GM04503 (cell line): ENCODE measurements around the gene TVP23B.
"Not testable (repeated sequence)": the region's sequence is repeated elsewhere in the genome, so short reads cannot be mapped to it uniquely, and the experiment has no call there.

Experiments used
- DNase-seq: peaks from one replicate; pipeline ENCODE4 v3.0.0-alpha.2; 2012; ENCODE audit warnings: low read depth

TVP23B gene

DNA sequence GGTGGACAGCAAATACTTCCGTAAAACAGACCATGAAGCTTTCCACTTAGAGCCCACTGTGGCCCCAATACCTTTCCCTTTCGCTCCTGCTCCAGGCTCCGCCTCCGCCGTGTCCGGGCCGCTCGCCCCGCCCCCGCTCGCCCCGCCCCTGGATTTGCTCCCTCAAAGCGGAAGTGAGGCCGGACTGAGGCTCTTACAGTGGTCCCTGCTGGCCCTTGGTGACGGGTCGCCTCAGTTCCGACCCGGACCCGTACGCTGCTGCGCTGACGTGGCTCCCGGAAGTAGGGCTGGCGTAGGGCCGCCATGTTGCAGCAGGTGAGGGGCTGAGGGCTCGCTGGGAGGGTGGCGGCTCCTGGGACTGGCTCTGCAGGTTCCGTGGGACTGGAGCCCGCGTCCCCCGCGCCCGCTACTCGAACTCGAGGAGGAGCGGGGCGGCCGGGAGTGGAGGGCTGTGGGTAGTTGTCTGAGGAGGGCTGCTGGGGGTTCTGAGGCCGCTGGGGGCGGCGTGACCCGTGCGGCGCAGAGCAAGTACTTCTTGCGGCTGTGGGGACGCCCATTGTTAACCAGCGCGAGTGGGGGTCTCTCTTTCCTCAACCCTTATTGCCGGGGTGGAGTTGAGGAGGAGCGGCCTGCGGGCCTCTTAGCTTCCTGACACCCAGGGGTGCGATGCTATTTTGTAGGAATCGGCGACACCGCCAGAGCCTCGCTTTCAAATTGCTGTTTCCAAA is at the start of gene TVP23B:
TSS of gene TVP23B (plus strand) at position 193 of the 728 bp plus-strand sequence. CDS start at position 304, 111 bp downstream.
- DNase-seq = peak; percentile 50

DNA sequence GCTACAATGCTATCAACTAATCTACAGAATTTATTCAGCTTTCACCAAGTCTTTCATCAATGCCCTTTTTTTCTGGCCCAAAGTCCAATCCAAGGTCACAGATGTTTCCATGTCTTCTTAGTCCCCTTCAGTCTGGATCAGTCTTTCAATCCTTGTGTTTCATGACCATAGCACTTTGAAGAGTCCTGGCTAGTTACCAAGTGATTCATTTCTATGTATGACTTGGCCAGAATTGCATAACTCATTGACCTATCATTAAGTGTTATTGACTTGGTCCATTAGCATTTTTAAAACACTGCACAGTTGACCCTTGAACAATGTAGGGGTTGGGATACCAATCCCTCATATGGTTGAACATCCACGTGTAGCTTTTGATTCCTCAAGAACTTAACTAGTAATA is 48.5 kb upstream of the TVP23B start:
- not testable (repeated sequence) for DNase-seq

DNA sequence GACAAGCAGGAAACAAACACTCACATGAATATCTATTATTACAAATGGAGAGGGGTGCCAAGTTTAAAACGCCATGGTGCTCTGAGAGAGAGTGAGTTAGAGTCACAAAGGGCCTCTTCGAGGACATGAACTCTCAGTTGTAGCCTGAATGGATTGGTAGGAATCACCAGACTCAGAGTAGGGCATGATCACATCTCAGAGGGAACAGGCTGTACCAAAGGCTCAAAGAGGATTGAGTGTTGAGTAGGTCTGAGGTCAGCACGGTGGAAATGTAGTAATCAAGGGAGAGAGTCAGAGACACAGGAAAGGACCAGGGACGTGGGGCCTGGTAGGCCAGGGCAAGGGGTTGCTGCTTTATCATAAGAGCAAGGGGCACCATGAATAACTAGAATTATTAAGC is 47.6 kb upstream of the TVP23B start:
- DNase-seq = not testable (repeated sequence)

DNA sequence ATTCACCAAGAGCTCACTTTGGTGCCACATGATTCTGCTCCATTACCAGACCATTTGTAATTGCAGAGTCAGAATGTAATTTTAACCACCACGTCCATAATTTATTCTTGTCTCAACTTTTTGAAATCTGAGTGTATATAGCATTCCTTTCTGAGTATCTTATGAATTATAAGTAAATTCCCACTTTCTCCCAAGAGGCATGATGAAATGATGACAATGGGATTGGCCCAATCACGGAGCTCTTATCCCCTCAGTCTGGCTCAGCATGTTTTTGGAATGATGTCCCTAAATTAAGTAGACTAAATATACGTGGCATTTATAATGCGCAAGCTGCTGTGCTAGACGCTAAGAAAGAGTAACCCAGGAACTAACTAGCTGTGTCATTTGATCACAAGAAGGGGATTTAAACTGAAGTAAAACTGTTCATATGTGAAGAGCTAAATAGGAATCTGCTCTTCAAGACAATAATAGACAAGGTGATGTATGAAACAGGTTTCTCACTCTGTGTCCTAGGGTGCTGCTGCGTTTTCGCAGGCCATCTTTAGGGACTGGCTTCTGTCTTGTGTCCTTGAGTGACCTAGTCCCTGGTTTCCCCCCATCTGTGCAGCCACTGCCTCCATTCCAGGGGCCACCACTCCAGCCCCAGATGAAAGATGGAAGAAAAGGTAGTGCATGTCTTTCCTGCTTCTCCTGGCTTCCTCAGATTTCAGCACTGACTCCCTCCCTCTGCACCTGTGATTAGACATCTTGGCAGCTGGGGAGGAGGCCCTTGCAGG is 41.2 kb upstream of the TVP23B start:
- DNase-seq = not testable (repeated sequence)

DNA sequence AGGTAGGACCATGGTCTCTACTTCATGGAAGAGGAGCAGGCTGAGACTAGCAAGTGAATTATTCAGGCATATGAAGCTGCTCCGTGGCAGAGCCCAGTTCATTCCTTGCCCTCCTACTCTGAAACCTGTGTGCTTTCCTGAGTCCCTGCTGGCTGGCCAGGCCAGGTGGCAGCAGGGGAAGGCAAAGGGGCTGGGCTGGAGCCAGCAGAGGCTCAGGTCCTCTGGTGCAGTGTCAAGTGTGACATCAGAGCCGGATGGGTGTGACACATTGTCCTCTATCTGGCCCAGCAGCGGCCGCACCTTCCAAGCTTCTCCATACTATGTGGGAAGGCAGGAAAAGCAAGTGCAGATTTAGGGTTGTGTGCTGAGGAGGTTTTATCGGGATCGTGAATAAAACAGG is 39.8 kb upstream of the TVP23B start:
- DNase-seq = not testable (repeated sequence)

DNA sequence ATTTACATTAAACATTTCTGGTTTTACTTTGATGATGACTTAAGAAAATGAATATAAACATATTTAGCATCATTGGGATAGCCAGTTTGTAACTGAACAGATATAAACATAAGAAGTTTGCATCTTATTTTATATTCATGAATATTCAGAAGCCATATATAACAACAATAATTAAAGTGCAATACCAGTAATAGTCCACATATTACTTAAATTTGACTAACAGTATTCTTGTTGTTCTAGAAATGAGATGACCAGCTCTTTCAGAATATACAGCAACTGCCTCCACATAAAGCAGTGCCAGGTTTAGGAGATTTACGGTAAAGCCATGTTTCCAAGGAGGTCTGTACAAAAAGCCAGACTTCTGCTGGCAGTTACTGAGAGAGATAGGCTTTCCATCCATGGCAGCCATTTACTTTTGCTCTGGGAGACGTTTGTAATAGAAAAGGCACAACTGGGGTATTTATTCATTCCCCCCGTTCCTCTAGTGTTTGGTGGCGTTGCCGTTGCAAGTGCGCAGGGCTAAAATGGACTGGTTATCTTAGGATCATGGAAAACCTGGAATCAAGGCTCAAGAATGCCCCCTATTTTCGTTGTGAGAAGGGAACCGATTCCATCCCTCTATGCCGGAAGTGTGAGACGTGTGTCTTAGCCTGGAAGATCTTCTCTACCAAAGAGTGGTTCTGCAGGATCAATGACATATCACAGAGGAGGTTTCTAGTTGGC is 37.1 kb upstream of the TVP23B start, which contains the start of gene FBXW10:
TSS of gene FBXW10 (plus strand) at position 356 of the 723 bp plus-strand sequence. CDS start at position 547, 191 bp downstream.
- DNase-seq = not testable (repeated sequence)

DNA sequence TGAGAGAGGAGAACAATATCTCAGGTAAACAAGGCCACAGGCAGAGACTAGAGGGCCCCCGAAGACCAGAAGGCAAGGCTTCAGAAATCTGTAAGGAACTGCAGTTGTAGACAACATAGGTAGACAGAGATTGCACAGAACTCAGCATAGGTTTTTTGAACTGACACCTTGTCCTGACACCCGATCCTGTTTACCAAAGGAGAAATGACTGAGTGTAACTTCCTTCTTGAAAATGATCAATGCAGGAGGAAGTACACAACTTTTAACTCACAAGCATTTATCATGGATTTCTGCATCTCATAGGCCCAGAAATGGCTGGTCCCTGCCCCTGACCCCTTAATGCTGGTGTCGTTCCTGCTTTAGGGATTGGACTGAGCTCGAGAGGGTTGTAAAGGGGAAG is 36.3 kb upstream of the TVP23B start:
- not testable (repeated sequence) for DNase-seq

DNA sequence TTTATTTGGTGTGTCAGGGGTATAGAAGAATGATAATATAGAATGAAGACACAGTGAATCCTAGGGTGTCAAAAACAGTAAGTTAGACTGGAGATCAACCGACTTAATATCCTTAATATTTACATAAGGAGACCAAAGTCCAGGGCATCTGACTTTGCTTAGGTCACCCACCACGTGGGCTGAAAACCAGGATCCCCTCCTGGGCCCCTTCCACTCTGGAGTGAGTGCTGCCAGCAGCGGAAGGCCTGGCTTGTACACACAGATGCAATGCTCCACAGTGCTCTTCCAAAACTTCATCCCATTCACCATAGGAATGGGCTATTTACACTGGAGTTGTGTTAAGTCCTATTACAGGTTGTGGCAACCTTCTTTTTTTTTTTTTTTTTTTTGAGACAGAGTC is 34.4 kb upstream of the TVP23B start:
- DNase-seq = not testable (repeated sequence)

DNA sequence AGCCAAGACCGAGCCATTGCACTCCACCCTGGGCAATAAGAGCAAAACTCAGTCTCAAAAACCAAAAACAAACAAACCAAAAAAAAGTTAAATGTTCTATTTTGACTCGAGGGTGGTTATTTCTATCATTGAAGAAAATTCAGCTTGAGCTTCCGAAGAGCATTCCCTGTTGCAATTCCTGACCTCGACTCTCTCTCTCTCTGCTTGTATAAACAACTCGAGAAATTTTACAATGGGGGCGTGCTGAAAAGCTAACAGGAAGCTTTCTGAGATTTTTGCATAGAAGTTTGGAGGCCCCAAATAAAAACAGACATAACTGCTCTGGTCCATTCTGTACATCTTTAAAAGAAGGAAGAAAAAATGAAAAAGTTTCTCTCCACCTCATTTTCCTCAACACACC is 33.5 kb upstream of the TVP23B start:
- not testable (repeated sequence) for DNase-seq

DNA sequence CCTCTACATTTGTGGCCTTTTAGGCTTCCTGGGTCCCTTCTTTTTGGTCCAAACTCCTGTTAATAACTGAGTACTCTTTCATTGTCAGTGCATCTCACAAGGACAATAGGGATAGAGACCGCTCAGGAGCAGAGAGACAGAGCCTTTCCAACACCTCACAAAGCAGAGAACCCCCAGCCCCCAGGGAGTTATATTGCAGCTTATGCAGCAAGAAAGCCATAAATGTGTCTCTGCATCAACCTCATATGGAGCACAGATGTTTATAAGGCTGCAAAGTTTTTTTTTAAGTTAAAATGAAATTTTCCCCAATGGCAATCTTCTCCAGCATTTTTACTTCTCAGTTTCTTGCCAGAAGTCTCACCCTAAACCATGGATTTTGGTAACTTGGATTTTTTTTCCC is 30.7 kb upstream of the TVP23B start:
- not testable (repeated sequence) for DNase-seq

DNA sequence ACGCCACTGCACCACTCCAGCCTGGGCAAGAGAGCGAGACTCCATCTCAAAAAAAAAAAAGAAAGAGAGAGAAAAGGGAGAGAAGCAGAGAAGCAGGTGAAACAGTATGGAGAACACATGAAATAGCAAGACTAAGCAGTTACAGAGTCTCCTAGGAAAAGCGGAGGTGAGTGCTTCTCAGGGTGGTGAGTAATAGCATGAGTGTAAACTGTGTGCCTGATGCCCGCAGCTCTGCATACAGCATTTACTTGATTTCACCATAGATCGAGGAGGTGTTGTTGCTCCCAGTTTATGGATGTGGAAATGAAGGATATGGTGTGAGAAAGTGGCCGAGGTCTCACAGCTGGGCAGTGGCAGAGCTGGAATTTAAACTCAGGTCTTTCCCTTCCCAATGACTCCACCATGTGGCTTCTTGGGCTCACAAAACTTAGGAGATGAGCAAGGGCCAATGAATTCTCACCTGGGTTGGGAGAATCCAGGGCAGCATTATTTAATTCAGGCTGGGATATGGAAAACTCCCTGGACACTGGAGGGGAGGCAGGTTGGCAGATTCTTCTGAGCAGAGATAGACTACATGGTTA is 27.1 kb upstream of the TVP23B start:
- DNase-seq = not testable (repeated sequence)

DNA sequence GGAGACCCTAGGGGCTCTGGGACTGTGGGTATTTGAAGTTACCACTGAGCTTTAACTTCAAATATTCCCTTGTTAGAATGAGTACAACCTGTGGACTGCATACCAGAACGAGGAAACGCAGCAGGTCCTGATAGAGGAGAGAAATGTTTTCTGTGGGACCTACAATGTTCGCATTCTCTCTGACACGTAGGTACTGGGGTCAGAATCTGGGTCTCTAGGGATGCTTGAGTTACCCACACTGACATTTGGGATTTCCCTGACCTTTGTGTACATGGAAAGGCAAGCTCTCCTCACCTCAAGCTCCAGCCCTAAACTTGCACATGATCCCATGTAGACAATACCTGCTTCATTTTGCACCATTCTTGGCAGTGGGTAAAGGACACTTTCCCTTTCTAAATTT is 25.0 kb upstream of the TVP23B start:
- DNase-seq = not testable (repeated sequence)

DNA sequence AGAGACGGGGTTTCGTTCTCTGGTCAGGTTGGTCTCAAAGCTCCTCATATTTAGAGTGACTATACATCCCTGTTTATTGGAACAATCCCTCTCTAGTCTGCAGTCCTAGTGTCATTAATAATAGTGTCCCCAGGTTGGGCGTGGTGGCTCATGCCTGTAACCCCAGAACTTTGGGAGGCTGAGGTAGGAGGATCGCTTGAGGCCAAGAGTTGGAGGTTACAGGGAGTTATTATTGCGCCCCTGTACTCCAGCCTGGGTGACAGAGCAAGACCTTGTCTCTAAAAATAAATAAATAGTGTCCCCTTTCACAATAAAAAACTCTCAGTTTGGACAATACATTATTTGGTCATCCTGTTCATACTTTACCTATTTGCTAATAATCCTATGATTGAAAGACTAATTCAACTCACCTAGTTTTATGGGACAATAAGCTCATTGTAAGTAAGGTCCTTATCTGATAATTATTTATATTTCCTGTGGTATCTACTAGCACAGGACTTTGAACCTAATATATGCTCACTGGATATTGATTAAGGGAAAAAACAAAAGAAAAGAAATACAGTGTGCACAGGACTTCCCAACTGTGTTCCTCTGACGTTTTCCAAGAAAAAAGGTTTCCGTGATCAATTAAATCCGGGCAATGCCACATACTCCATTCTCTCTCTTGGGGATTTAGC is 23.5 kb upstream of the TVP23B start:
- not testable (repeated sequence) for DNase-seq

DNA sequence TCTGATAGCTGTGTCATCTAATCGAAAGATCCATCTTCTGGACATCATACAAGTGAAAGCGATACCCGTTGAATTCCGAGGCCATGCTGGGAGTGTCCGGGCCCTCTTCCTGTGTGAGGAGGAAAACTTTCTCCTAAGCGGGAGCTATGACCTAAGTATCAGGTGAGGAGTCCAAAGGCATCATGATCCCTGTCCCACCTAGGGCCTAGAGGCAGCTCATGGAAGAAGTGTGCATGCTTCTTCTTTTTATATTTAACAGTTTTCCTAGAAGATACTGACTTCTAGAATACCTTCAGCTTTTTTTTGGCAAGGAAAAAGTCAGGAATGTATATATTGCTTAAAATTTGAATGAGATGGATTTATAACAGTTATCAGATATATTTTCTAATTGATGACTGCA is 22.6 kb upstream of the TVP23B start:
- not testable (repeated sequence) for DNase-seq

DNA sequence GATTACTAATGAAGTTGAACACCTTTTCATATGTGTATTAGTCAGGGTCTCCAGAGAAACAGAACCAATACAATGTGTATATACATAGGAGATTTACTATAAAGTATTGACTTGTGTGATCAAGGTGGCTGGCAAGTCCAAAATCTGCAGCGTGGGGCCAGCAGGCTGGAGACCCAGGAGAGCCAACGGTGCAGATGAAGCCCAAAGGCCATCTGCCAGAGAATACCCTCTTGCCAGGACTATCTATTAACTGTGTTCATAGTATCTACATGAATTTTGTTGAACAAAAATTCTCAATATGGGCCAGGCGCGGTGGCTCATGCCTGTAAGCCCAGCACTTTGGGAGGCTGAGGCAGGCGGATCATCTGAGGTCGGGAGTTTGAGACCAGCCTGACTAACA is 20.8 kb upstream of the TVP23B start:
- not testable (repeated sequence) for DNase-seq

DNA sequence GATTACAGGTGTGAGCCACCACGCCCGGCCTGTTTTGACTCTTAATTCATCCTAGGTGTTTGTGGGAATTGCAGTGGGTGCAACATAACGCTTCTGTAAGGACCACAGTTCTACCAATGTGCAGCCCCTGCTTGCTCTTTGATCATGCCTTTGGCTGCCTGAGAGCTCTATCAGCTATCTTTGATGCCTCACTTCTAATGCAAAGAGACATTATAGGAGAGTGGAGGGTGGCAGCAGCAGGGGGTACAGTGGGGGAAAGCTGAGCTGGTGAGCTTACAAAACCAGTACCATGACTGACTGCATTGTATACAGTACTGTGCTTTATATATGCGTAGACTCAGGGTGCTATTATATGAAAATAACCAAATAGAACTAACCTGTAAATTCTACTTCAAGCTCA is 10.4 kb upstream of the TVP23B start:
- DNase-seq = not testable (repeated sequence)

DNA sequence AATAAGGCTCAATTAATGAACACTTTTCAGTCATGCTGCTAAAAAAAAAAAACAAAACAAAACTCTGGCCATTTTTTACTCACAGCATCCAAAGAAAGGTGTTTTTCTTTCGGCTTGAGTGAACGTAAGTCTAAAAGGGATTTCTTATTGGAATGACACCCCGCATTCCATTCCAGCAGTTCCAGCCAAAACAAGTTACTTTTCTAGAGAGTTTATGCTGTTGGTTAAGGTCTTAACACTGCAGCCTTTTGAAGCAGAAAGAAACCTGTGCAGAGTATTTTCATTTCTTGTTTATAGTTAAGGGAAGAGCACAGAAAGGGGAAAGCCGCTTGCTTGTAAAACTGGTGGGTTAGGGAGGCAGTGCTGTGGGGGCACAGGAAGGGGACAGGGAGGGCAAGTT is 9.9 kb upstream of the TVP23B start:
- DNase-seq = not testable (repeated sequence)

DNA sequence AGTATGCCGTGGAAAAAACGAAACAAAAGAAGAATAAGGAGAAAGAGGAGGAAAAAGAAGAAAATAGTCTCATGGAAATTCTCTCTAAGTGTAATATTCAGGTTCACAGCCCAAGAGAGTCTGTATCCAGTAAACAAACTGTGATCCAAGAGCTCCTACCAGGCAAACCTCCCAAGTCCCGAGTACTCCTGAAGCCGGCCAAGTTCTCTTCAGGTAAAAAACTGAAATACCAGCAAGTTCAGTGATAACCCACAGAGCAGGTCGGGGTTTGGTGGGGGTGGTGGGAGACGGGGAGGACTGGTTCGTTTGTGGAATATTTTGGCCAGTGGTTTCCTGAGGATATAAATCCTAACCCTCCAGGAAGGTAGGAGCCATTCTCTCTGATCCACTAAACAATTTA is 8.5 kb upstream of the TVP23B start:
- no peak for DNase-seq

DNA sequence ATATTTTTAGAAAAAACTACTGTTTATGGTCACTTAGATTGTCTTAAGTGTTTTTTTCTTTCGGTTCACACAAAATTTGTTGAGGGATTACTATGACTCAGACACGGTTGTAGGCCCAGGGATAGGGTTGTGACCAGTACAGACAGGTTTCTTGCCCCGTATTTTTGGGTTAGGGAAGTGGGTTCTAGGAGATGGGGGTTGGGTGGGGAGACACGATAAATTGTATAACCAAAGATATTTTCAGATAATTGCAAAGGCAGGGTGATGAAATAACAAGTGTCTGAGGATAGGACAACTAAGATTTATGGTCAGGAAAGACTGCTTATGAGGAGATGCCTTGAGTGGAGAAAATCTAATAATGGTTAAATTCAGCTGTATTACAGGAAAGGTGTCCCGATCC is 822 bp downstream of the TVP23B start:
- DNase-seq = not testable (repeated sequence)

DNA sequence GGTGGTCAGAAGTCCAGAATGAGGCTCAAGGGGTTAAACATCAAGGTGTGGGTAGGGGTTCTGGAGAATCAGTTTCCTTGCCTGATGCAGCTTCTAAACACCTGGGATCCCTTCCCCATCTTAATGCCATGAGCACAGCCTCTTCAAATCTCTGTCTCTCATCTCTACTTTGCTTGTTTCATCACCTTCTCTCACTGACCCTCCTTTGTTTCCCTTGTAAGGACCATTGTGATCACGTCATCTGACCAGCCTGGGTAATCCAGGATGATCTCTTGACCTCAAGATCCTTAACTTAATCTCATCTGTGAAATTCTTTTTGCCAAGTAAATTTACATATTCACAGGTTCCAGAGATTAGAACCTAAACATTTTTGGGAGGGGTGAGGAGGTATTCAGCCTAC is 5.0 kb downstream of the TVP23B start:
- DNase-seq = not testable (repeated sequence)

DNA sequence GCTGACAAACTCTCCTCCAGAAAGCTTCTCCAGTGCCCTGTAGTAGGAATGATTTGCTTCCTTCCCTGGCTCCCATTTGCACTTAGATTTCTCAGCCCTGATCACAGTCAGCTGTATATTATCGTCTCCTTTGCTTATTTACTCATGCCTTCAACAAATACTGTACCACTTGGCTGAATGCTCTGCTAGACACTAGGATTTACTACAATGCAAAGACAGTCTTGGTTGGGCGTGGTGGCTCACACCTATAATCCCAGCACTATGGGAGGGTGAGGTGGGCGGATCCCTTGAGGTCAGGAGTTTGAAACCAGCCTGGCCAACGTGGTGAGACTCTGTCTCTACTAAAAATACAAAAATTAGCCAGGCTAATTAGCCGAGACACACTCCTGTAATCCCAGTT is 5.9 kb downstream of the TVP23B start:
- not testable (repeated sequence) for DNase-seq
